Mucosa of descending colon (tissue), 3 donors: ENCODE data around the gene EID3. TPM values are rescaled to one million over a fixed set of nuclear protein-coding genes. Genes with fewer than 3 reads are reported as not detected.

Source experiments
- ATAC-seq: fragments of 200-7000 bp; cut with Tn5 transposase; one replicate; pipeline ENCODE4 v1.9.1; 2020; ENCODE audit warnings: mild to moderate bottlenecking, moderate library complexity
- DNase-seq, 3 donors: peaks; one replicate each; pipeline ENCODE4 v3.0.0-alpha.2; 2020
- H3K36me3 ChIP-seq: fragments of 200-600 bp; one replicate; pipeline ENCODE4 v1.8.0; 2021; ENCODE audit warnings: low read depth, mild to moderate bottlenecking
- H3K4me1 ChIP-seq: fragments of 200-600 bp; one replicate; pipeline ENCODE4 v1.8.0; 2021; ENCODE audit warnings: low read depth, mild to moderate bottlenecking
- H3K4me3 ChIP-seq: fragments of 200-600 bp; one replicate; pipeline ENCODE4 v1.8.0; 2021; ENCODE audit warnings: mild to moderate bottlenecking
- H3K9me3 ChIP-seq: fragments of 200-600 bp; one replicate; pipeline ENCODE4 v1.8.0; 2021; ENCODE audit warnings: mild to moderate bottlenecking
- CTCF ChIP-seq: fragments of 200-600 bp; IDR thresholded peaks from one replicate; pipeline ENCODE4 v1.8.0; 2022; ENCODE audit warnings: antibody characterized with exemption, mild to moderate bottlenecking
- intact Hi-C, 2 donors: fragments of 100-400 bp; cut with DNase I in 1 of 2; cut with micrococcal nuclease in 1 of 2; formaldehyde crosslinking; loops; one replicate each; pipeline versions ENCODE4 v1.11.0 to v1.11.1; 2022; cut with DNase I, micrococcal nuclease
- total RNA-seq, 3 donors: library from RNA; stranded (reverse); fragmentation: NEBNext Ultra II Directional in 2 of 3; extraction: Animal tissue kit (Norgen Biotek cat#: 25700) in 2 of 3; gene quantifications; one replicate each; pipeline versions ENCODE4 v1.2.1 to v1.2.4, GENCODE V29; 2021 to 2023
- donor health status: DM: no; HTN: no; CAD: no; lungs with moderate emphysema.
- donor health status: DM: no; HTN: no; CAD: no.
- donor health status: DM: no; HTN: yes; CAD: no.

Gene EID3
- total RNA-seq, 3 donors from 2014 or later = 2.4 to 6.4 (median 3.9) TPM

GRCh38 chr12:104333692-104334255, 30.2 kb downstream of the EID3 start:
- H3K36me3 ChIP-seq = no peaks in the 10 kb centered on the region
- no peak overlapping the region for H3K4me3 ChIP-seq
- ATAC-seq (no peak), DNase-seq (no peak)
- intact Hi-C loops = no loop called here
- H3K9me3 ChIP-seq = no peaks in the 10 kb centered on the region
- TF ChIP-seq CTCF = no peak
- H3K4me1 ChIP-seq = no peaks in the 10 kb centered on the region

GRCh38 chr12:104334581-104334980, 31.0 kb downstream of the EID3 start:
- Histone ChIP-seq H3K36me3 (peaks cover 5% of the 10 kb centered on the region), H3K4me3 (no peak overlapping the region), H3K9me3 (no peaks in the 10 kb centered on the region), H3K4me1 (no peaks in the 10 kb centered on the region)
- DNase-seq (no peak), ATAC-seq (no peak)
- intact Hi-C loops = no loop called here
- no peak for TF ChIP-seq CTCF

- ATAC-seq (no peak), DNase-seq (no peak)
- TF ChIP-seq CTCF = no peak
Measured at GRCh38 chr12:104336115-104336514, 32.6 kb downstream of the EID3 start.

GRCh38 chr12:104337030-104337558, 33.6 kb downstream of the EID3 start:
- TF ChIP-seq CTCF = no peak
- peaks cover 5% of the 10 kb centered on the region for H3K36me3 ChIP-seq
- no peak for ATAC-seq

More at GRCh38 chr12:104336115-104336514, 32.6 kb downstream of the EID3 start:
- H3K9me3 ChIP-seq = no peaks in the 10 kb centered on the region
- H3K4me1 ChIP-seq = no peaks in the 10 kb centered on the region
- intact Hi-C loops = no loop called here
- peaks cover 5% of the 10 kb centered on the region for H3K36me3 ChIP-seq
- H3K4me3 ChIP-seq = no peak overlapping the region

GRCh38 chr12:104339663-104340062, 36.1 kb downstream of the EID3 start:
- no peak for ATAC-seq
- no peaks in the 10 kb centered on the region for H3K4me1 ChIP-seq
- no peaks in the 10 kb centered on the region for H3K9me3 ChIP-seq
- no peak for TF ChIP-seq CTCF
- intact Hi-C loops = no loop called here
- H3K36me3 ChIP-seq = peaks cover 5% of the 10 kb centered on the region
- DNase-seq = no peak
- no peak overlapping the region for H3K4me3 ChIP-seq

More at GRCh38 chr12:104337030-104337558, 33.6 kb downstream of the EID3 start:
- Histone ChIP-seq H3K9me3 (no peaks in the 10 kb centered on the region), H3K4me1 (no peaks in the 10 kb centered on the region), H3K4me3 (no peak overlapping the region)
- no peak for DNase-seq
- intact Hi-C loops = no loop called here
